SW 1271 (cell line): ENCODE results near the gene DOCK7.
"Not testable (repeated sequence)": the region's sequence is repeated elsewhere in the genome, so short reads cannot be mapped to it uniquely, and the experiment has no call there.

ENCODE experiments used
- DNase-seq, 2 experiments: peaks; one replicate each; lab custom pipeline; 2025; lab: John Stamatoyannopoulos, UW

Gene DOCK7

GRCh38 chr1:62687903-62688686 is at the start of gene DOCK7:
DOCK7 (minus strand) TSS chr1:62688386; CDS start chr1:62688264, 122 bp downstream.
- DNase-seq, result peak; percentile 32 to 66

DNA sequence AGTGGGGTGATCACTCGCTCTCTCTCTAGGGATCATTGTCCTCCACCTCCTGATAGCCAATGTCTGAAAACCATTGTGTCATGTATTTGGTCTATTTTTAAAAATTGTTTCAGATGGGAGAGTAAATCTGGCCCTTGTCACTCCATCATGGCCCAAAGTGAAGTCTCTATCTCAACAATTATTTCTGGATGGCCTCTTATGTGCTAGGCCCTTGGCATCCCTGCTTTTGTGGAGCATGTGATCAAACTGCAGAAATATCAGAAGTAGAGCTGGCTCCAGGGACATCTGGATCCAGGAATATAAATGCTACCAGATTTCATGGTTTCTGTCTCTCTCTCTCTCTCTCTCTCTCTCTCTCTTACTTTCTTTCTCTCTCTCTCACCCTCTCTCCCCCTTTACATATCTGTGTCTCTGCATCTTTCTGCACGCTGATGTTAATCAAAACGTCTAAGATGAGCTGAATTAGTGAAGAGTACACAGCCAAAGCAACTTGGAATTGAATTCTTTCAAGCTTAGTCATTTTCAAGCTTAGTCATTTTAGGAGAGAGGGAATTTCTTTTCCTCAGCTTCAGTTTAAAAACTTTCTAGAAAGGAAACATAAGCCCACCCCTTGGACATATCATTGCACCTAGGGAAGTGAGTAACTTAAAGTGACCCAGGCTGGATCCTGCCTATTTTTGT is 47.4 kb upstream of the DOCK7 start:
- DNase-seq, result no peak

DNA sequence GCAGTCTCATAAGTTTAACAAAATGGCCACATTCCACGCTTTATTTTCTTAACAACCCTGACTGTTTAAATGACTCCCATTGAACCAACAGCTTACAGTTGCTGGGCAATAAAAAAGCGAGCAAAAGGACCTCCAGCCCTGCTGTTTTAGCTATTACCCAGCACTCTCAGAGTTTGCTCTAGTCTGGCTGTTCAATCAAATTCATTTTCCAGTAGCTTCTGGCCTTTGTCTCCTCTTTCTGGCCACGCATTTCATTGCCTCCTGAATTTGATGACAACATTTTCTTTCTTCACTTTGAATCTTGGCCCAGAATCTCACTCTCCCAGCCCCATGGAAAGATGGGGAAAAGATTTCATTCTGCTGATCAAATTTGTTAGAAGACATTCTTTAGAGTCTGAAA is 44.1 kb upstream of the DOCK7 start:
- DNase-seq, result no peak

DNA sequence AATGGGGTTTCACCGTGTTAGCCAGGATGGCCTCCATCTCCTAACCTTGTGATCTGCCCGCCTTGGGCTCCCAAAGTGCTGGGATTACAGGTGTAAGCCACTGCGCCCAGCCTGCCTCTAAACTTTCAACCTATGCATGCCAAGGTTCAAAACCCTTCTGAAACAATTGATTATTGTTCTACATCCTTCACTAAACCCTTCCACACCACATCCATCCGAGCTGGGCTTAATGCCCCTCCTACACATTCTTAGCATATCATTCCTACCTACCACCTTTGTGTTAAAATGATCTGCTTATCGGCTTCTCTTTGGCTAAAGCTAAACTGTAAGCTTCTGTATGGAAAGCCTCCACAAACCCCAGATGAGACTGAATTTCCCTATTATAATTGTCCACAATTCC is 40.8 kb upstream of the DOCK7 start:
- DNase-seq, result no peak

GRCh38 chr1:62727656-62728407 is 39.6 kb upstream of the DOCK7 start:
- no peak for DNase-seq

DNA sequence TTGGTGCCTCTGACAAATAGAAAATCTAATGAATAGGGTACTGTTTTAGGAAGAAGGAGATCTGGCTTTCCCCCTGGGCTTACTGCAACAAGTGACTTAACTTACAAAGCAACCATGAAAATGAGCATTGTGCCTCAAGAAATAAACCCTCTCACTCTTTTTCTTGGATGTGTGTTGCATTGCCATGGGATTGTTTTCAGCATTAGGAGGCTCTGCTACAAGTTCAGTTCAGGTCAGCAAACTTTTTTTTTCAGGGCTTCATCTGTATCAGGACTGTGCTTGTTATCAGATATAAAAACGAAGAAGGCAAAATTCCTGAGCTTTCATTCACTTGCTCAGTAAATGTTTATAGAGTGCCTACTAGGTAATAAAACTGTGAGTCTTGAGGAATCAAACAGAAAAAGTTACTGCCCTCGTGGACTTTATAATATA is 37.8 kb upstream of the DOCK7 start:
- no peak for DNase-seq

- DNase-seq, result no peak
Observed at GRCh38 chr1:62725255-62725654, 37.1 kb upstream of the DOCK7 start.

- no peak for DNase-seq
Observed at GRCh38 chr1:62724430-62724829, 36.2 kb upstream of the DOCK7 start.

GRCh38 chr1:62723883-62724282 is 35.7 kb upstream of the DOCK7 start:
- no peak for DNase-seq

GRCh38 chr1:62722796-62723195 is 34.6 kb upstream of the DOCK7 start:
- DNase-seq, result no peak

- no peak for DNase-seq
Observed at GRCh38 chr1:62720946-62721554, 32.9 kb upstream of the DOCK7 start.

DNA sequence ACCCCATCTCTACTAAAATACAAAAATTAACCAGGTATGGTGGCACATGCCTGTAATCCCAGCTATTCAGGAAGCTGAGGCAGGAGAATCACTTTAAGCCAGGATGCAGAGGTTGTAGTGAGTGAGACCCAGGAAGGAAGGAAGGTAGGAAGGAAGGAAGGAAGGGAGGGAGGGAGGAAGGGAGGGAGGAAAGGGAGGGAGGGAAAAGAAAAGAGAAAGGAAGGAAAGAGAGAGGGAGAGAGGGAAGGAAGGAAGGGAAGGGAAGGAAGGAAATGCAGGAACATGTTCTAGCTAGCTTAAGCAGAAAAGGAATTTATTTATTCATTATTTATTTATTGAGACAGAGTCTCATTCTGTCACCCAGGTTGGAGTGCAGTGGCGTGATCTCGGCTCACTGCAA is 30.2 kb upstream of the DOCK7 start:
- DNase-seq, result not testable (repeated sequence)

DNA sequence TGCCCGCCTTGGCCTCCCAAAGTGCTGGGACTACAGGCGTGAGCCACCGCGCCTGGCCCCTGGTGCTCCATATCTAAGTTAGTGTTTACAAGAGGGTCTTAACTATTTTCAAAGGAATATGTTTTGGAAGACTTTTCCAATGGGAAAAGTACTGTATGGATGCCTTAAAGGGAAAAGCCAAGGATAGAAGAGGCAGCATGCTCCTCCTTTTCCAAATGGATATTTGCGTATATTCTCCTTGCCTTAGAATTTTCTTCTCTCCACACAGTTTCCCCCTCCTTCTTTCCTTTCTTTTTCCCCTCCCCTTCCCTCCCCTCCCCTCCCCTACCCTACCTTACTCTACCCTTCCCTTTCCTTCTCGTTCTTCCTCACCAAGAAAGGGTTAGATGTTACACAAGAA is 29.3 kb upstream of the DOCK7 start:
- DNase-seq, result no peak

DNA sequence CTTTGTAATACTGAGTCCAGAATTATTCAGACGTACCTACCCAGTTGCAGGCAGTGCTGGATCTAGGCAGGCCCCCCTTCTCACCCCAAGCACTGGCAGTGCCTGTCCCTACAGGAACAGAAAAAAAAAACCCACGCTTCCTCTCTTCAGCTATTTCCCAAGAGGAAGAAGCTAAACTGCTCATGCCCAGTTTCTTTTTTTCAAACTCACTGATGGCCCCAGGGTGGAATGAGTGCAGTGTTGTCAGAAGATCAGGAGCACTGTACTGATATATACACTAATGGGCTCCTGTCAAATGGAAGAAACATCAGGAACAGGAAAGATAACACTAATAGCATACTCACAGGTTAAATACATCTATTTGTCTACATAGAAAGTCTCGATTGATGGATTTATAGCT is 28.2 kb upstream of the DOCK7 start:
- DNase-seq, result no peak

DNA sequence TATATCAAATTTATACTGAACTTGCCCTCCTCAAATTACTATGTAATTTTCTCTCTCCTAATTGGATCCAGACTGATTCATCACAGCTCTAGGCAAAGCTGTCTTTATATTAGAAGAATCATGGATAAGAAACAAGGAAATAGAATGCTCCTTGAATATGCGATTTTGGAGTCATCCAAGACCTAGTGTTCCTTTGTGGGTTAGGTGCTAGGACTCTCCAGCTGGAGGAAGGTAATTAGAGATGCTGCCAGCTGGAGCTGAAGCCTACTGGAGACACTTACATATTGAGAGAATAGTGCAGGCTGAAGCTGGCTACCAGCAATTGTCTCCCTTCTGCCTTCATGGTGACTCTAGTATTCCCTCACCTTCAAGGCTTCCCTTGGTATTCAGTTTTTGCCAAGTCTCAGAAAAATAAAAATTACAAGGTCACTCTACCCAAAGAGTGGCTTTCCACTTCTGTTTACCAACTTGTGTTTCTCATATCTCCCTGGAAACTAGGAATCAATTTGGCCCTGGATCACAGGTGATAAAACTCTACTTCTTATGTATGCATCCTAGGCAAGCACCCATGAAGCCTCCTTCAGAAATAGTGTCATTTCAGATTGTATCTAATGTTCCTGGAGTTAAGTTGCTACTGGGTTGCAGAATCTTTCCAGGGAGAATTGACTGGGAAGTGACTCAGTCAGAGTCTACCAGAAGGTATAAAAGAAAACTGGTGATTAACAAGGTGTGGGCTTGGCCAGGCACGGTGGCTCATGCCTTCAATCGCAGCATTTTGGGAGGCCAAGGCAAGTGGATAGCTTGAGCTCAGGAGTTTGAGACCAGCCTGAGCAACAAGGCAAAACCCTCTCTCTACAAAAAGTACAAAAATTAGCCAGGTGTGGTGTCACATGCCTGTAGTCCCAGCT is 24.4 kb upstream of the DOCK7 start:
- no peak for DNase-seq

- DNase-seq, result no peak
Observed at GRCh38 chr1:62707744-62708120, 19.5 kb upstream of the DOCK7 start.

GRCh38 chr1:62706985-62707743 is 19.0 kb upstream of the DOCK7 start:
- no peak for DNase-seq

- not testable (repeated sequence) for DNase-seq
Observed at GRCh38 chr1:62698161-62698560, 10.0 kb upstream of the DOCK7 start.

- not testable (repeated sequence) for DNase-seq
Observed at GRCh38 chr1:62694479-62694878, 6.3 kb upstream of the DOCK7 start.

DNA sequence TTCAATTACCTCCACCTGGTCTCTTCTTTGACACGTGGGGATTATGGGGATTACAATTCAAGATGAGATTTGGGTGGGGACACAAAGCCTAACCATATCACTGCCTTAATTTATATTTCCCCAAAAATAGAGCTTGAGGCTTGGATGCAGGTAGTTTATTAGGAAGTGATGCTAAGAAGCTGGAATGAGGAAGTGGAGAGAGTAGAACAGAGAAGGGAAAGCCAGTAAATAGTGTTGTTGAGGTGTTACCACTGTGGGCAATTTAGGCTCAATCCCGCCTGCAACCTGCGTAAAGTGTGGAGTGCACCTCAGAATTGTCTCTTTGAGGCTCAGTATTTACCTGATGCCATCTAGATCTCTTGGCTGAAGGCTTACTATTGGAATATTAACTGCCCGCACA is 4.9 kb upstream of the DOCK7 start:
- no peak for DNase-seq
